ENCODE data around the gene HCN2.
A peak's percentile ranks its signal among the peaks of the same experiment; 100 is the strongest.

Gene HCN2

GRCh38 chr19:616062-616700, 26.5 kb downstream of the HCN2 start:
- CTCF ChIA-PET: no interaction called here
- H3K36me3 ChIP-seq (ENCODE audit: control insufficient read depth in 2 of 2, insufficient read depth in 1 of 2, low read length in 2 of 2): peaks cover 0 to 59% of the 10 kb centered on the region in 2 experiments; a peak in 2 of 3 replicates
- TF ChIP-seq TRIM28 (IDR thresholded peaks at IDR 0.05; ENCODE audit: borderline replicate concordance, low read length) (no peak), SP7 (tag by site-specific recombination; IDR thresholded peaks at IDR 0.05) (no peak), ZNF768 (tag by site-specific recombination; IDR thresholded peaks at IDR 0.05) (no peak), ZNF202 (tag by site-specific recombination; IDR thresholded peaks at IDR 0.05; ENCODE audit: borderline replicate concordance) (no peak), GFI1B (tag by site-specific recombination; IDR thresholded peaks at IDR 0.05) (no peak), ZNF449 (tag by site-specific recombination; IDR thresholded peaks at IDR 0.05) (no peak), ZNF664 (tag by site-specific recombination; IDR thresholded peaks at IDR 0.05) (no peak), ZNF473 (tag by site-specific recombination; IDR thresholded peaks at IDR 0.05) (no peak), GLI4 (tag by site-specific recombination; IDR thresholded peaks at IDR 0.05) (no peak), YY2 (tag by site-specific recombination; IDR thresholded peaks at IDR 0.05) (no peak), KLF8 (tag by site-specific recombination; IDR thresholded peaks at IDR 0.05) (no peak), BCL11A (tag by site-specific recombination; IDR thresholded peaks at IDR 0.05; ENCODE audit: low read depth) (no peak), ZNF501 (tag by site-specific recombination; IDR thresholded peaks at IDR 0.05) (no peak), ZNF2 (tag by site-specific recombination; IDR thresholded peaks at IDR 0.05) (no peak)
- TF ChIP-seq, protein P1, sequence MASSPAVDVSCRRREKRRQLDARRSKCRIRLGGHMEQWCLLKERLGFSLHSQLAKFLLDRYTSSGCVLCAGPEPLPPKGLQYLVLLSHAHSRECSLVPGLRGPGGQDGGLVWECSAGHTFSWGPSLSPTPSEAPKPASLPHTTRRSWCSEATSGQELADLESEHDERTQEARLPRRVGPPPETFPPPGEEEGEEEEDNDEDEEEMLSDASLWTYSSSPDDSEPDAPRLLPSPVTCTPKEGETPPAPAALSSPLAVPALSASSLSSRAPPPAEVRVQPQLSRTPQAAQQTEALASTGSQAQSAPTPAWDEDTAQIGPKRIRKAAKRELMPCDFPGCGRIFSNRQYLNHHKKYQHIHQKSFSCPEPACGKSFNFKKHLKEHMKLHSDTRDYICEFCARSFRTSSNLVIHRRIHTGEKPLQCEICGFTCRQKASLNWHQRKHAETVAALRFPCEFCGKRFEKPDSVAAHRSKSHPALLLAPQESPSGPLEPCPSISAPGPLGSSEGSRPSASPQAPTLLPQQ (tag by site-specific recombination; IDR thresholded peaks at IDR 0.05): no peak
- TF ChIP-seq, protein P2, sequence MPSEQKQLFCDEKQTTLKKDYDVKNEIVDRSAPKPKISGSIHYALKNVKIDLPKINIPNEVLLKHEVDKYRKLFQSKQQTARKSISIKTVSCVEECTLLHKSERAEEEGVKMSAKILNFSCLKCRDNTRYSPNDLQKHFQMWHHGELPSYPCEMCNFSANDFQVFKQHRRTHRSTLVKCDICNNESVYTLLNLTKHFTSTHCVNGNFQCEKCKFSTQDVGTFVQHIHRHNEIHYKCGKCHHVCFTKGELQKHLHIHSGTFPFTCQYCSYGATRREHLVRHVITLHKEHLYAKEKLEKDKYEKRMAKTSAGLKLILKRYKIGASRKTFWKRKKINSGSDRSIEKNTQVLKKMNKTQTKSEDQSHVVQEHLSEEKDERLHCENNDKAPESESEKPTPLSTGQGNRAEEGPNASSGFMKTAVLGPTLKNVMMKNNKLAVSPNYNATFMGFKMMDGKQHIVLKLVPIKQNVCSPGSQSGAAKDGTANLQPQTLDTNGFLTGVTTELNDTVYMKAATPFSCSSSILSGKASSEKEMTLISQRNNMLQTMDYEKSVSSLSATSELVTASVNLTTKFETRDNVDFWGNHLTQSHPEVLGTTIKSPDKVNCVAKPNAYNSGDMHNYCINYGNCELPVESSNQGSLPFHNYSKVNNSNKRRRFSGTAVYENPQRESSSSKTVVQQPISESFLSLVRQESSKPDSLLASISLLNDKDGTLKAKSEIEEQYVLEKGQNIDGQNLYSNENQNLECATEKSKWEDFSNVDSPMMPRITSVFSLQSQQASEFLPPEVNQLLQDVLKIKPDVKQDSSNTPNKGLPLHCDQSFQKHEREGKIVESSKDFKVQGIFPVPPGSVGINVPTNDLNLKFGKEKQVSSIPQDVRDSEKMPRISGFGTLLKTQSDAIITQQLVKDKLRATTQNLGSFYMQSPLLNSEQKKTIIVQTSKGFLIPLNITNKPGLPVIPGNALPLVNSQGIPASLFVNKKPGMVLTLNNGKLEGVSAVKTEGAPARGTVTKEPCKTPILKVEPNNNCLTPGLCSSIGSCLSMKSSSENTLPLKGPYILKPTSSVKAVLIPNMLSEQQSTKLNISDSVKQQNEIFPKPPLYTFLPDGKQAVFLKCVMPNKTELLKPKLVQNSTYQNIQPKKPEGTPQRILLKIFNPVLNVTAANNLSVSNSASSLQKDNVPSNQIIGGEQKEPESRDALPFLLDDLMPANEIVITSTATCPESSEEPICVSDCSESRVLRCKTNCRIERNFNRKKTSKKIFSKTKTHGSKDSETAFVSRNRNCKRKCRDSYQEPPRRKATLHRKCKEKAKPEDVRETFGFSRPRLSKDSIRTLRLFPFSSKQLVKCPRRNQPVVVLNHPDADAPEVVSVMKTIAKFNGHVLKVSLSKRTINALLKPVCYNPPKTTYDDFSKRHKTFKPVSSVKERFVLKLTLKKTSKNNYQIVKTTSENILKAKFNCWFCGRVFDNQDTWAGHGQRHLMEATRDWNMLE (tag by site-specific recombination; conservative IDR thresholded peaks at IDR 0.05; ENCODE audit: low read depth): no peak
- no peak overlapping the region for H3K27ac ChIP-seq (ENCODE audit: extremely low read depth, low read depth, low read length)
- H3K4me1 ChIP-seq (ENCODE audit: control insufficient read depth, insufficient read depth, low read length): no peaks in the 10 kb centered on the region
- POLR2A ChIA-PET: no interaction called here
- H3K9me3 ChIP-seq (ENCODE audit: control insufficient read depth, insufficient read depth, low read depth, low read length): no peaks in the 10 kb centered on the region
- H3K4me3 ChIP-seq (ENCODE audit: low read depth, low read length): no peak overlapping the region

- ChIA-PET CTCF (no interaction called here), POLR2A (interaction anchor here (1.1 kb wide), 1 partner anchor 8 kb away, joined by 3 read pairs; no protein-coding TSS in a partner anchor)
- Histone ChIP-seq H3K36me3 (ENCODE audit: control insufficient read depth in 2 of 2, insufficient read depth in 1 of 2, low read length in 2 of 2) (peaks cover 0 to 64% of the 10 kb centered on the region in 2 experiments; a peak in 2 of 3 replicates), H3K27ac (ENCODE audit: extremely low read depth, low read depth, low read length) (no peak overlapping the region), H3K4me1 (ENCODE audit: control insufficient read depth, insufficient read depth, low read length) (no peaks in the 10 kb centered on the region), H3K9me3 (ENCODE audit: control insufficient read depth, insufficient read depth, low read depth, low read length) (no peaks in the 10 kb centered on the region), H3K4me3 (ENCODE audit: low read depth, low read length) (no peak overlapping the region)
- TF ChIP-seq ZNF132 (tag by site-specific recombination; IDR thresholded peaks at IDR 0.05; ENCODE audit: borderline replicate concordance) (no peak), ZNF610 (tag by site-specific recombination; IDR thresholded peaks at IDR 0.05; ENCODE audit: borderline replicate concordance) (no peak), ZNF792 (tag by site-specific recombination; IDR thresholded peaks at IDR 0.05) (no peak), EGR2 (tag by site-specific recombination; IDR thresholded peaks at IDR 0.05; ENCODE audit: low read depth) (peak; percentile 50; the same call in 1 of the 2 replicates), ZFHX2 (tag by site-specific recombination; conservative IDR thresholded peaks at IDR 0.05) (peak; percentile 64)
These were observed 27.3 kb downstream of the HCN2 start for GRCh38 chr19:616747-617526.
